ENCODE data around the gene CTDSP1.

DNA sequence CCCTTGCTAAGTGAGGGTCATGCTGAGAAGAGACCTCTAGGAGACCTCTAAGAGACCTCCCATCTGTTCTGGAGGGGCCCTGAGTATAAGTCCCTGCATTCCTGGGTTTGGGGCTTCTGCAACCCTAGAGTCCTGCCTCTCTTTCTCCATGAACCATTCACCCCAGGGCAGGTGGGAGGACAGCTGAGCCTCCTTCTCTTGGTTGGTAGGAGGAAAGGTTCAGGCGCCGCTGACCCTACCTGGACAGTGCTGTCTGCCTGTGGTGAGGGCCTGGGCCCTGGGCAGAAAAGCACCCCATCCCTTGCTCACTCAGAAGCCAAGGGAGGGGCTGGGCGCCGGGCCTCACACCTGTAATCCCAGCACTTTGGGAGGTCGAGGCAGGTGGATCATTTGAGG is 18.7 kb downstream of the CTDSP1 start:
- TF ChIP-seq POLR2A (IDR thresholded peaks at IDR 0.05; ENCODE audit: low read length) (no peak), GATA1 (IDR thresholded peaks at IDR 0.05; ENCODE audit: low read depth, low read length) (no peak)

All from erythroblast (primary cell).